ENCODE measurements around the gene PRIM2. TPM values are rescaled to one million over a fixed set of nuclear protein-coding genes. Genes with fewer than 3 reads are reported as not detected.

PRIM2 gene, protein sequence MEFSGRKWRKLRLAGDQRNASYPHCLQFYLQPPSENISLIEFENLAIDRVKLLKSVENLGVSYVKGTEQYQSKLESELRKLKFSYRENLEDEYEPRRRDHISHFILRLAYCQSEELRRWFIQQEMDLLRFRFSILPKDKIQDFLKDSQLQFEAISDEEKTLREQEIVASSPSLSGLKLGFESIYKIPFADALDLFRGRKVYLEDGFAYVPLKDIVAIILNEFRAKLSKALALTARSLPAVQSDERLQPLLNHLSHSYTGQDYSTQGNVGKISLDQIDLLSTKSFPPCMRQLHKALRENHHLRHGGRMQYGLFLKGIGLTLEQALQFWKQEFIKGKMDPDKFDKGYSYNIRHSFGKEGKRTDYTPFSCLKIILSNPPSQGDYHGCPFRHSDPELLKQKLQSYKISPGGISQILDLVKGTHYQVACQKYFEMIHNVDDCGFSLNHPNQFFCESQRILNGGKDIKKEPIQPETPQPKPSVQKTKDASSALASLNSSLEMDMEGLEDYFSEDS
- total RNA-seq, result 10.5 and 25.6 TPM in 2 replicates

DNA sequence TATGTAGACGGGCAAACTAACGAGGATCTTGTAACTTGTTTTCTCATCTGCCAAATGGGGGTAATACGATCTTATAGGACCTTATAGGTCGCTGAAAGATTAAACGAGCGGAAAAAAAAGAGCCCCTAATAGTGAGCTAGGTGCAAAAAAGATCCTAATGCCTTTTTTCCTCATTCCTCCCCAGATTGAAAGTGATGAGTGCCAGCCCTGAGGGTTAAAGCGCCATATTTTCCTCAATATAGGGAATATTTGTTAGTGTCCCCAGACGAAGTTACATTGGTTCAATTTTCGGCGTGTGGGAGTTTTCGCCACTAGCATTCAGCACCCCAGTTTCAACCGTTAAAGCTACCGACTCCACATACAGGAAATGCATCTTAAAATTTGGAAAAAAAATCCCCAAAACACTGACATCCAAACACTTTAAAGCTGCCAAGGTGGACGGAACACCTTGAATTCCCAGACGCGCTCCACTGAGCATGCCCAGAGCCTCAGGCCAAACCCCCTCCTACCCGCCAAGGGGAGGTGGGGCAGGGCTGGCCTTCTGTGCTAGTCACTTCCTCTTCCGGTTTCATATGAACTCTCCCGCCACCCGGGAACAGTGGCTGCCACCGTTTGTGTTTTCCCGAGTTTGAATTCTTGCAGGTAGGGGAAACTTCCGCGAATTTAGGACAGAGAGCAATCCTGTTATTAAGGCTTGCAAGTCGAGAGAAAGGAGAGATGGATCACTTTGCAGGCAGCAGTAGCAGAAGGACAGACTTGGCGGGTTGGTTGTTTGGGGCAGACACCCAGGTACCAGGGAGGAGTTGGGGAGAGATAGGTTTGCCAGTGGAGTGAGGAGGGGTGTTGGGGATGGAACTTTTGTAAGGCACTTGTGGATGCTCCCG is at the start of gene PRIM2:
Gene PRIM2 (plus strand): TSS at position 571 of the 884 bp plus-strand sequence. CDS start 816 bp downstream, outside the sequence.

Other genes with a start within 250 kb of the PRIM2 start
- gene ZNF451, start 227.4 kb upstream of the PRIM2 start, total RNA-seq, result 20.8 and 33.9 TPM in 2 replicates
- gene BAG2, start 145.3 kb upstream of the PRIM2 start, total RNA-seq, result 10.0 and 11.1 TPM in 2 replicates
- gene RAB23, start 95.3 kb upstream of the PRIM2 start, total RNA-seq, result 22.6 and 23.5 TPM in 2 replicates

Measured in epithelial cell of alveolus of lung (primary cell).